22Rv1 (cell line): ENCODE measurements around the gene DOK3.

Experiments
- ZFX ChIP-seq: fragments of 450-650 bp; IDR thresholded peaks from 2 replicates; pipeline ENCODE4 v1.6.1; 2017; ENCODE audit warnings: antibody characterized with exemption, borderline replicate concordance
- TF ChIP-seq, protein P1 (sequence below): fragments of 450-650 bp; IDR thresholded peaks from 2 replicates; pipeline ENCODE4 v1.5.1; 2017; ENCODE audit warnings: mild to moderate bottlenecking

DNA sequence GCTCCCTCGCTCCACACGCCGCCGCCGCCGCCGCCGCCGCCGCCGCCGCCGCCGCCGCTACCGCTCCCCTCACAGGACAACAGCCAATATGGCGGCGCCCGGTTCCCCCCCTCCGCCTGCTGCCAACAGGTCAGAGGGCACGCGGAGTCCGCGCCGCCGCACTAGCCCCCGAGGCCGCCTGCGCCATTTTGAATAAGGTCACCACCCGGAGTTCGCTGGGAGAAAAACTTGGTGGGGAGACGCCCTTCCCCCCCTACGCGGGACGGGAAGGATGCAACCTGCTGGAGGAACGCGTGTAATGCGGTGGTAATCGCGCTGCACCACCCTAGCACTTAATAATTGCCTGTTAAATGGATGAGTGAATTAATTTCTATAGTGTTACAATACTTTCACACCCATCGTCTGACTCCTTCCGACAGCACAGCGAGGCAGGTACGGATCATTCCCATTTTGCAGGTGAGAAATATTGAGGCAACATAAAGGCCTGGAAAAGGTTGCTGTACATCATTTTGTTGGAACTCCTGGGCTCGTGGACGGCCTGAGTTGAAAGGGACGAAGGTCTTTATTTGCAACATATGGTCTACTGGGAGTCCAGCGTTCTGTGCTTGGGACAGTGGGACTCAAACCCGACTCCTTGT, 45.0 kb upstream of the DOK3 start, which contains the start of gene FAM193B:
- TF ChIP-seq, protein P1, sequence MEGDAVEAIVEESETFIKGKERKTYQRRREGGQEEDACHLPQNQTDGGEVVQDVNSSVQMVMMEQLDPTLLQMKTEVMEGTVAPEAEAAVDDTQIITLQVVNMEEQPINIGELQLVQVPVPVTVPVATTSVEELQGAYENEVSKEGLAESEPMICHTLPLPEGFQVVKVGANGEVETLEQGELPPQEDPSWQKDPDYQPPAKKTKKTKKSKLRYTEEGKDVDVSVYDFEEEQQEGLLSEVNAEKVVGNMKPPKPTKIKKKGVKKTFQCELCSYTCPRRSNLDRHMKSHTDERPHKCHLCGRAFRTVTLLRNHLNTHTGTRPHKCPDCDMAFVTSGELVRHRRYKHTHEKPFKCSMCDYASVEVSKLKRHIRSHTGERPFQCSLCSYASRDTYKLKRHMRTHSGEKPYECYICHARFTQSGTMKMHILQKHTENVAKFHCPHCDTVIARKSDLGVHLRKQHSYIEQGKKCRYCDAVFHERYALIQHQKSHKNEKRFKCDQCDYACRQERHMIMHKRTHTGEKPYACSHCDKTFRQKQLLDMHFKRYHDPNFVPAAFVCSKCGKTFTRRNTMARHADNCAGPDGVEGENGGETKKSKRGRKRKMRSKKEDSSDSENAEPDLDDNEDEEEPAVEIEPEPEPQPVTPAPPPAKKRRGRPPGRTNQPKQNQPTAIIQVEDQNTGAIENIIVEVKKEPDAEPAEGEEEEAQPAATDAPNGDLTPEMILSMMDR = peak; percentile 33; the same call in 1 of the 2 replicates
- no peak for TF ChIP-seq ZFX
